ENCODE results near the gene EEFSEC.

EEFSEC gene

GRCh38 chr3:128356822-128357221 lies 203.5 kb downstream of the EEFSEC start:
- no peak for DNase-seq

GRCh38 chr3:128357538-128357937 lies 204.3 kb downstream of the EEFSEC start:
- no peak for DNase-seq

- no peak for DNase-seq
Measured at GRCh38 chr3:128358156-128358895, 205.0 kb downstream of the EEFSEC start.

GRCh38 chr3:128359060-128359664 lies 205.9 kb downstream of the EEFSEC start:
- no peak for DNase-seq

GRCh38 chr3:128359846-128360642 lies 206.8 kb downstream of the EEFSEC start:
- no peak for DNase-seq

- DNase-seq, result no peak
Measured at GRCh38 chr3:128360705-128361271, 207.5 kb downstream of the EEFSEC start.

GRCh38 chr3:128362026-128362965 lies 209.0 kb downstream of the EEFSEC start:
- no peak for DNase-seq

- no peak for DNase-seq
Measured at GRCh38 chr3:128364291-128364690, 211.0 kb downstream of the EEFSEC start.

GRCh38 chr3:128364808-128365360 lies 211.6 kb downstream of the EEFSEC start:
- DNase-seq, result no peak

- DNase-seq, result no peak
Measured at GRCh38 chr3:128366136-128366535, 212.9 kb downstream of the EEFSEC start.

GRCh38 chr3:128366652-128367051 lies 213.4 kb downstream of the EEFSEC start:
- no peak for DNase-seq

- no peak for DNase-seq
Measured at GRCh38 chr3:128367221-128367620, 213.9 kb downstream of the EEFSEC start.

- DNase-seq, result no peak
Measured at GRCh38 chr3:128367761-128368160, 214.5 kb downstream of the EEFSEC start.

GRCh38 chr3:128368626-128369025 lies 215.3 kb downstream of the EEFSEC start:
- no peak for DNase-seq

- no peak for DNase-seq
Measured at GRCh38 chr3:128369121-128369703, 215.9 kb downstream of the EEFSEC start.

- no peak for DNase-seq
Measured at GRCh38 chr3:128369881-128370642, 216.8 kb downstream of the EEFSEC start.

- DNase-seq, result no peak
Measured at GRCh38 chr3:128372281-128372680, 219.0 kb downstream of the EEFSEC start.

GRCh38 chr3:128372707-128373533 lies 219.6 kb downstream of the EEFSEC start:
- DNase-seq, result no peak

- no peak for DNase-seq
Measured at GRCh38 chr3:128374746-128375445, 221.6 kb downstream of the EEFSEC start.
